NCI-H524 (cell line): ENCODE results near the gene IGFBP1.
"Not testable (repeated sequence)": the region's sequence is repeated elsewhere in the genome, so short reads cannot be mapped to it uniquely, and the experiment has no call there.

ENCODE experiments used
- DNase-seq, 2 experiments: peaks; one replicate each; lab custom pipeline; 2025; lab: John Stamatoyannopoulos, UW

Gene IGFBP1

GRCh38 chr7:45888185-45888992 lies at the start of gene IGFBP1:
Gene IGFBP1, plus strand, starts transcription at chr7:45888488. Its CDS starts 165 bp downstream, at chr7:45888653.
- peak in 1 of 2 experiments; percentile 41 for DNase-seq

GRCh38 chr7:45838852-45839251 lies 49.4 kb upstream of the IGFBP1 start:
- DNase-seq, result not testable (repeated sequence)

- not testable (repeated sequence) for DNase-seq
Measured at GRCh38 chr7:45841926-45842717, 46.2 kb upstream of the IGFBP1 start.

- not testable (repeated sequence) for DNase-seq
Measured at GRCh38 chr7:45846536-45846935, 41.8 kb upstream of the IGFBP1 start.

GRCh38 chr7:45848734-45849133 lies 39.6 kb upstream of the IGFBP1 start:
- DNase-seq, result not testable (repeated sequence)

- DNase-seq, result not testable (repeated sequence)
Measured at GRCh38 chr7:45852984-45853383, 35.3 kb upstream of the IGFBP1 start.

- DNase-seq, result not testable (repeated sequence)
Measured at GRCh38 chr7:45853491-45853890, 34.8 kb upstream of the IGFBP1 start.

- DNase-seq, result not testable (repeated sequence)
Measured at GRCh38 chr7:45855680-45856079, 32.6 kb upstream of the IGFBP1 start.

- not testable (repeated sequence) for DNase-seq
Measured at GRCh38 chr7:45856888-45857287, 31.4 kb upstream of the IGFBP1 start.

- no peak for DNase-seq
Measured at GRCh38 chr7:45863715-45864114, 24.6 kb upstream of the IGFBP1 start.

GRCh38 chr7:45865594-45866410 lies 22.5 kb upstream of the IGFBP1 start:
- DNase-seq, result no peak

GRCh38 chr7:45867471-45867870 lies 20.8 kb upstream of the IGFBP1 start:
- no peak for DNase-seq

GRCh38 chr7:45869426-45869825 lies 18.9 kb upstream of the IGFBP1 start:
- DNase-seq, result no peak

GRCh38 chr7:45872116-45873034 lies 15.9 kb upstream of the IGFBP1 start:
- peak in 1 of 2 experiments; percentile 14 for DNase-seq

- no peak for DNase-seq
Measured at GRCh38 chr7:45873035-45873354, 15.3 kb upstream of the IGFBP1 start, which contains the start of gene CCDC201. Gene CCDC201, minus strand, starts transcription at chr7:45873082. Its CDS starts 75 bp downstream, at chr7:45873007.

GRCh38 chr7:45873355-45873754 lies 14.9 kb upstream of the IGFBP1 start:
- DNase-seq, result no peak

GRCh38 chr7:45874408-45875131 lies 13.7 kb upstream of the IGFBP1 start:
- no peak for DNase-seq

- DNase-seq, result no peak
Measured at GRCh38 chr7:45876519-45876918, 11.8 kb upstream of the IGFBP1 start.

- DNase-seq, result no peak
Measured at GRCh38 chr7:45878457-45879144, 9.7 kb upstream of the IGFBP1 start.

GRCh38 chr7:45880433-45880860 lies 7.8 kb upstream of the IGFBP1 start:
- no peak for DNase-seq
